SU-DHL-6 (cell line): Measurements from ENCODE around the gene LY6G6D.

Experiments
- CTCF ChIP-seq: fragments of 200-600 bp; sonication (generic); IDR thresholded peaks from one replicate; pipeline ENCODE4 v1.5.1; 2017; ENCODE audit warnings: antibody characterized with exemption, mild to moderate bottlenecking, low read length, moderate library complexity; ENCODE audit not compliant: insufficient read depth, poor library complexity, severe bottlenecking
- EZH2phosphoT487 ChIP-seq: fragments of 200-600 bp; sonication (generic), shearing (Covaris generic); conservative IDR thresholded peaks from 2 replicates; pipeline ENCODE4 v1.6.1; 2018; ENCODE audit warnings: mild to moderate bottlenecking, antibody characterized with exemption, low read length, moderate library complexity, mixed read lengths

- TF ChIP-seq CTCF, result no peak
- TF ChIP-seq EZH2phosphoT487, result no peak
Measured at GRCh38 chr6:31739639-31740396, 24.7 kb downstream of the LY6G6D start, which contains the start of gene MSH5.
